Measurements from ENCODE around the gene LSS.
"Not testable (repeated sequence)": the region's sequence is repeated elsewhere in the genome, so short reads cannot be mapped to it uniquely, and the experiment has no call there.

Gene LSS

DNA sequence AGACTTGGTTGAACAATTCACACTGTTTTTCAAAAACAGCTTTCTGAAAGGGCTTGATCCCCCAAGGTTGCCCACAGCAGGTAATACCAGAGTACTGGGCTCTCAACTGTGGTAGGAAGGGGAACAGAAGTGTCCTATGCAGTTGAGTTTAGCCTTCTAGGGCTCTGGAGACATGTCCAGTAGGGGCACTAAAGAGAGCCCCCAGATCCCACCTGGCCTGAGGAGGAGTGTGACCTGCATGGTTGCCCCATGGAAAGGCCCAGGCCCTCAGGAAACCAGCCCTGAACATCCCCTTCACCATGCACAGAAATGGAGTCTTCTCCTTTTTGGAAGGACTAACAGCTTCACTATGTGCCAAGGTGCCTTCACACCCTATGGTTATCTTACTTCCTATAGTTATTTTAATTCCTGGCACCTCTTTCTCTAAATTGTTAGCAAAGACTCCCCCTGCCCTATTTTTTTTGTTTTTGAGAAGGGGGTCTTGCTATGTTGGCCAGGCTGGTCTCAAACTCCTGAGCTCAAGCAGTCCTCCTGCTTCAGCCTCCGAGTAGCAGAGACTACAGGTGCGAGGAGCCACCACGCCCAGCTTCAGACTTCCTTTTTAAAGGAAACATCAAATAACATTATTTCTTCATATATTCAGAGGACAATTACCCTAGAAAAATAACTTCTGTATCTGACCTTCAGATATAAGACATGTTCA lies 16.8 kb upstream of the LSS start:
- no peak for FAIRE-seq

DNA sequence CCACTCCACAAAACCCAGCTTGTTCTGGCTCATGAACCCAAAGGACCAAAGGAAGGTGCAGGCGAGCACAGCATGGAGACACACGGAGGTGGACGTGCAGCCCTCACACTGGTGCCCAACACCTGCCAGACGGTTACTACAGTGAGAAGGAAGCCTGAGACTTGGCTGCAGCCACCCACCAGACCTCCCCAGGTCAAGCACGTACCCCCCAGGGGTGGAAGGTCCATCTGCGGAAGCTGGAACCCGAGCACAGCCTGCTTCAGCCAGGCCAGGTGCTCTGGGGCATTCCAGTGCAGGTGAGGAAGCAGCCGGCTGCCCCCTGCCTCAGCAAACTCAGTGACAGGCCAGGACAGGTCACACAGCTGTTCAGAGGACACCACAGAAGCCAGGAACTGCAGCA lies 16.0 kb upstream of the LSS start:
- no peak for FAIRE-seq

DNA sequence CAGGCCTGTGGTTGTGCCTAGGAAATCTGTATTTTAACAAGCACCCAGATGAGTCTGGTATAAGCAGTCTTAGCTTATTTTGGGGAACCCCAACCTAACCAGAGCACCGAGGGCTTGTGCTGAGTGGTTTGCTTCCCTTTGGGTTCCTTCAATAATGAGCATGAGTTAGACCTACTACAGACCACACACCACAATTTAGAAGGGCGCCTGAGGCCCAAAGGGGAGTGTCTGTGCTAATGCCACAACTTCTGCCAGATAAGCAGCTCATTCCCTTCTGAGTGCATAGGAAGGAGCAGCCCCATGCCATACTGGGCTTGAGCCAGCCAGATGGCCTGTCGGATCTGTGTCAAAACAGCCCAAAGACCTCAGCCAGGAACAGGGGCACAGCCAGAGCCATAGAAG lies 15.4 kb upstream of the LSS start:
- no peak for FAIRE-seq

DNA sequence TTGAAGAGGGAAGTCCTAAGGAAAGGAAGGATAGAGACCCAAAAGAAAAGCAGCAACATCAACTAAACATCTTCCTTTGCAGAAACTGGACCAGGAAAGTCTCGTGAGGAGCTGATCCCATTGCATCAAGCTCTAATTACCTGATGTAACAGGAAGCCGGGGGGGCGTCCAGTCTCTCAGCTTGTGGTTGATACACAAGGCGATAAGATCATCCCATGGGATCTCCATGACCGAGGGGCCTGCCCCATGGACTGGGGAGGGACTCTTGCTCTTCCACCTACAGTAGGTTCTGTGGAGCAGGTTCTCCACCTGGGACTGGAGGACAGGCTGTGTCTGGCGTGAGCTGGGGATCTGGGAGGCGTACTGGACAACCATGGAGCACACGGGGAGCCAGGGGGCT lies 14.8 kb upstream of the LSS start:
- FAIRE-seq = no peak

DNA sequence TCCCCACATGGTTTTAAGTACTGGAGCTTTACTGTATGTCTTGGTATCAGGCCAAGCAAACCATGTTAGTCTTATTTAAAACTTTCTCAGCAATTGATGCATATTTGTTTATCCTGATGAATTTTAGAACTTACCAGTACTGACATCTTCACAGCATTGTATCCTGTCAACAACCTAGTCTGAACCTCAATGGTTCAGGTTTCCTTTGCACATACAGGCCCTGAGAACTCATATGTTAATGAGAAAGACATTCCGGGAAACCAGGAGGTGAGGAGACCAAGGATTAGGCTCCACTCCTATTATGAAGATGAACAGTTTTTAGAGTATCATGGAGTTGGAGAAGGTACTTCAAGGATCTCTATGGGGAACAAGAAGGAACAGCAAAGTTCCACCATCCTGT lies 13.0 kb upstream of the LSS start:
- not testable (repeated sequence) for FAIRE-seq

DNA sequence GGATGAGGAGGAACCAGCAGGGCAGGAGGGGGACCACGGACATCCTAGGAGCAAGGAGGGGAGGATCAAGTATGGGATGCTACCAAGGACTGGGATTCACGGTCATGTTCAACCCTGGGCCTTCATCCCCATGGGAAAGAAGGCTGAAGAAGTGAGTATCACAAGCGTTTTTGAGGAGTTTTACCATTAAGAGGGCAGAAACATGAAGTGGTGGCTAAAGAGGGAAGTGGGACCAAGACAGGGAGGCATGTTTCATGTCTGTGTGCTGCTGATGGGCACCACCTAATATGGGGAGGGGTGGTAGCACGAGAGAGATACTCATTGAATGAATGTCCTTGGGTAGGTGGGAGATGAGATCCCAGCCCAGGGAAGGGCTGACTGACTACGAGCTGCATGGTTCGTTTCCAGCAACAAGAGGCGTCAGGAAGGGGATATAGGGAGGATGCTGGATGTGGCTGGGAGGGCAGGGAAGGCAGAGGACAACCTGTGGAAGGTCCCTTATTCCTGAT lies 11.3 kb upstream of the LSS start:
- no peak for FAIRE-seq

DNA sequence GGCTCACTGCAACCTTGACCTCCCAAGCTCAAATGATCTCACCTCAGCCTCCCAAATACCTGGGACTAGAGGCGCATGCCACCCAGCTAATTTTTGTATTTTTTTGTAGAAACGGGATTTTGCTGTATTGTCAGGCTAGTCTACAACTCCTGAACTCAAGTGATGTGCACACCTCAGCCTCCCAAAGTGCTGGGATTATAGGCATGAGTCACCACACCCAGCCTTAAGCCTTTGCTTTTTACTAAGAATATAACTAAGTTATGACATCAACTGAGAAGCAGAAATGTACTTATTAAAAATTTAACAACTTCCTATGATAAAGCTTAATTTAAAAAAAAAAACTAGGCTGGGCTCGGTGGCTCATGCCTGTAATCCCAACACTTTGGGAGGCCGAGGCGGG lies 8.9 kb upstream of the LSS start:
- FAIRE-seq = no peak

DNA sequence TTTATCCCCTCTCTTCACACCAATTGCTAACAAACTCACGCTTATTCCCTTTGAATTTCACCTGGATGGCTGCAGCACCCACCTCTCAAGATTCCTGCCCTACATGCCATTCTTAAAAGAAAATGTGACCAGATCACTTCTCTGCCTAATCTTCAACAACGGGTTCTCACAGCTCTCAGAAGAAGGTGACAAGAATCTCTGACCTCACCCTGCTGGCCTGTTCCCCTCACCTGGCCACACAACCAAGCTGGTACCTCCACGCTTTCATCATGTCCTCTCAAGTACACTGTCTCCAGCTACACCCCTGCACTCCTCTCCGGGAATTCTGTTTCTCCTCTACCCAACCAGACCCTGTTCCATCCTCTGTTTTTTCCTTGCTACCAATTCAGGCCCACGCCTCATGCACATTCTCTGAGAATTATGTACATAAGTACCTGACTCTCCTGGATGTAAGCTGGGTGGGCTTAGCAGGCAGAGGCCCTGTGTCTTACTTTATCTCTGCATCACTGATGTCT lies 5.9 kb upstream of the LSS start:
- FAIRE-seq = no peak

DNA sequence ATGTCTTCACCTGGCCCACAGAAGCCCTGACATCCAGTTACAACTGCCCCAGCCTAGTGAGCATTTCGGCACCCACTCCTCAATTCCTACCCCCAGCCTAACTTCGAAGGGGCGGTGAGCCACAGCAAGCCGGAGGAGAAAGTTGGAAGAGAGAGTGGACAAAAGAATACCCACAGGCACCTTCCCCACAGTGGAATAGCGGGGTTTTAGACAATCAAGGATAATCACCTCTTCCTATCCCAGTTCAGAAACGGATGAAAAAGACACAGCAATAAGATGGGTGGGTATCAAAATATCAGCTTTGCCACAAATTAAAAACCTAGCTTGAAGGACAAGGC lies 1.3 kb upstream of the LSS start:
- FAIRE-seq = no peak

DNA sequence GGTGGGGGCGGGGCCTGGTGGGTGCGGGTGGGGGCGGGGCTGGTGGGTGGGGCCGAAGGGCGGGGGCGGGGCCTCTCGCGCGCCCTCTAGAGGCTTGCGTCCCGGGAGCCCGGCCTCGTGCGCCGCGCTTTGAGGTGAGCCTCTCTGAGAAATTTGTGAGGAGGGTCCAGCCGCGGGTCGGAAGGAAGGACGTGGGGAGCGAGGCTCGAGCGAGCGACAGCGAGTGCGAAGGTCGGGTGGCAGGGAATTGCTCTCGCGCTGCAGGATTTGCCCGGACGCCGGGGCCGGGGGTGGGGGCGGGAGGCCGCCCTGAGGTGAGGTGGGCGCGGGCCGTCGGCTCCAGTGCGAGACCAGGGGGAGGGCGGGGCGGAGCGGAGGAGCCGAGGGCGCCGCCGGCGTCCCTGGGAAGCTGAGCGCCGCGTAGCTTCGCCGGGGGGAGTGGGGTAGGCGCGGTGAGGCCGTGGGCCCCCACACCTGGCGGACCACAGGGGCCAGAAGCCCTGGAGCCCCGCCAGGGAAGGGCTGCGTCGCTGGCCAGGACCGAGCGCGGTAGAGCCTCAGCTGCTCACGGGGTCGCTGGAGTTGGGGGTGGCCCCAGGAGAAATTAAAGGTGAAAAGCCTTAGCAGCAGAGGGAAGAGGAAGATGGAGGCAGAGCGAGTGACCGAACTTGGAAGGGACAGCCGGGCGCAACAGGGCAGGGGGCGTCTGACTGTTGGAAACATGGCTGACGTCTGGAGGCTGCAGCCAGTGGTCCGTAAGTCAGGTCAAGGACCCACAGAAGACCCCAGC lies 754 bp upstream of the LSS start:
- FAIRE-seq = no peak

DNA sequence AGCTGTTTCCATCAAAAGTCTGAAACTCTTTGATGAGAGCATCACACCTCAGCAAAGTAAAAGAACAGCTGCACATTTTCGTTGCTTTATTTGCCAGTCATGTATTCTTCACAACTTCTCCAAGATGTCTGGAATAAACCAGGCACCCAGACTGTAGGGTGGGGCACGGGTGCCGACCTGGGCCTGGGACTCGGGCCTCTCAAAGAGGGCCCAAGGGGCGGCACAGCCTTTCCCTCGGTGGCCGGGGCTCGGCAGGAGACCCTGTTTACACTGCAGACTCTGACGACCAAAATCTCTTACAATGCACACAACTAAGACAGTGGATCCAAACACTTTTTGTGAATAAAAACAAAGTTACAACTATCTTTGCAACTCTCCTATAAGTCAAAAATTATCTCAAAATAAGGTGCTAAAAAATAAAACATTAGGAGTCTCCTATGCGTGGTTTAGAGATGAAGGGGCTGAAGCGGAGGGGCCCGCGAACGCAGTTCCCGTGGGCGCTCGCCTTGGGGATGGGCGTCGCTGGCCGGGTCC lies 696 bp downstream of the LSS start:
- FAIRE-seq = no peak

DNA sequence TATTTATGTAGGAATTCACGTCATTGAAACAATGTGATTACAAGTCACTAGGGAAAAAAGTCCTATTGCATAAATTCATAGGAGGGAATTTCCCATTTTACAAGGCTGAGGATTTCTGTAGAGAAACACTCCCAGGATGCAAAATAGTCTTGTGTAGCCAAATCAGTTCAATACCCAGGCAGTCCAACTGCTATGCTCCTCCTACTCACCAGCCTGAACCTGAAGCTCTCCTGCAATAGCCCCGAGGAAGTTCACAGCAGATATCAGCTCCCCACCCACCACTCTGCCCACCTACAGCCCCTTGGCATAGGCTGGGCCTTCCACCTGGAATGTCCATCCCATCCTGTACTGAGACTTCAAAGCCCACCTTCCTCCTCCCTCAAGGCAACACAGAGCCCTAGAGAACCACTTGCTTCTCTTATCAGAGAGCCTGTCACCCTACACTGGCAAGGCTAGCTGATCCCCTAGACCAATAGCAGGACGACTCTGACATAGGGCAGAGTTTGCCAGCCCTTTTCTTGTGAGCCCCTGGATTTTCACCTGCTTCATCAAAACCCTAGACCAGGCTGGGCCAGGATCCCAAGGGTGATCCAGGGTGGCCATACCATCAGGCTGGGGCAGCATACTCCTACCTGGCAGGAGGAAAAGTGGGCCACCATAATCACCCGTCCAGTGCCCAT lies 1.5 kb downstream of the LSS start:
- no peak for FAIRE-seq

DNA sequence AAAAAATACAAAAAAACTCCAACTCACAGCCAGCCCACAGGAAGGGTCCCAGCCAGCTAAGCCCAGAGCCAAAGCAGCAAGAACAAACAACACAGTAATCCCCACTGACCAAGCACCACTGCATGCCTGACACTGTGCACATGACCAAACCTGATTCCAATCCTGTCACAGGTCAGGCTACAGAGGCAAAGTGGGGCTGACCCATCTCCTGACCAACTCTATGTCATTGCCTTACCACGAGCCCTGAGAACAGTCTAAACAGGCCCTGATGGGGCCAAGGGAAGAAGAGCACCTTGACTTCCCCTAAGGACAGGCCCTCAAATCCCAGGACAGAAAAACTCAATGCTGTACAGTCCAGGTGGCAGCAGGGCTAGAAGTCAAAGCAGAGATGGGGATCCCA lies 2.4 kb downstream of the LSS start:
- no peak for FAIRE-seq

DNA sequence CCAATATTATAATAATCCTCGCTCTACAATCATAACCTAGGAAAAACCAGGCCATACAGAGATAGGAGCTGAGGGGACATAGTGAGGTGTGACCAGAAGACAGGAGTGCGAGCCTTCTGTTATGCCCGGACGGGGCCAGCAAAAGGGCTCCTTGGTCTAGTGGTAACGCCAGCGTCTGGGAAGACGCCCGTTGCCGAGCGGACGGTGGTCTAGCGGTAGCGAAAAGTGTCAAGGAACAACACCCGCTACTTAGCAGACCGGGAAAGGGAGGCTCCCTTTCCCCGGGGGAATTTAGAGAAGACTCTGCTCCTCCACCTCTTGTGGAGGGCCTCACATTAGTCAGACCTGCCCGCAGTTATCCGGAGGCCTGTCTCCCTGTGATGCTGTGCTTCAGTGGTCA lies 4.9 kb downstream of the LSS start:
- not testable (repeated sequence) for FAIRE-seq

DNA sequence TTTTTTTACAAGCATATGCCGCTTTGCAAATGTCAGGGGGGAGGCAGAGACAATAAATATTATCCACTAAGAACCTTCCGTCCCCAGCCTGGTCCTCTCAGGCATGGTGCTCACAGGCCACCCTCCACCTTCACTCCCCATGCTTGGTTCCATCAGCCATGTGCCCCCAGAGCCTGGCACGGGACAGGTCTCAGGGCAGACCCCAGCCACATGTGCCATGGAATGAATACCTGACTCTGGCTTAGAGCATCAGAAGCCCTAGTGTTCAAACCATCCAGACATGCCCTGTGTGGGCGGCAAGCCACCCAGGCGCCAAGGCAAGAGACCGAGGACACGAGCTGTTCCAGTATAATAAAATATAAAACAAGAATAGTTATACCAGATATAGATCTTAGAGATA lies 5.4 kb downstream of the LSS start:
- FAIRE-seq = no peak

DNA sequence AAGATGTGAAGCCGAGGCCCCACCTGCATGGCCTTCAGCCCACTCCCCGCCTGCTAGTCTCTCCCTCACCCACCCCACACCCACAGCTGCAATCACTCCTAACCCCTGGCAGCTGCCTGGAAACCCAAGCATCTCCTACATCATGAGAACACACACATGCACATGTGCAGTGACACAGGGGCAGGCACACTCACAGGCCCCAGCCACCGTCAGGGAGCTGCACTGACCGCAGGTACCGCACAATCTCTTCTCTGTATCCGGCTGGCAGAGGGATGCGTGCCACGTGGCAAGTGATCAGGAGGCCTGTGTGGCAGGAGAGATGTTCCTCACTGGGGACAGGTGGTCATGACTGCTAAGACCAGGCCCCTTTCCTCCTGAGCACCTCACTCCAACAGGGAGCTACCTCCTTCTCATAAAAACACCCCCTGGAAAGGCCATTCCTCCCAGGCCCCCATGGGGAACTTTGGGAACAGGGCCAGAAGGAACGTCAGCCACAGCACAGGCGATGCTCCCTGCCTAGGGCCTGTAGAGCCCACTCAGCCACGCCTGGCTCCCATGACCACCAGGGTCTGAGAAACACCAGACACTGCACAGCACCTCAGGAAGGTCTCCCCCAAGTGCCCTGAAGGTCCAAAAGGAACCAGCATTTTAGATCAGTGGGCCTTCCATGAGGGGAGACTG lies 6.0 kb downstream of the LSS start:
- FAIRE-seq = no peak

DNA sequence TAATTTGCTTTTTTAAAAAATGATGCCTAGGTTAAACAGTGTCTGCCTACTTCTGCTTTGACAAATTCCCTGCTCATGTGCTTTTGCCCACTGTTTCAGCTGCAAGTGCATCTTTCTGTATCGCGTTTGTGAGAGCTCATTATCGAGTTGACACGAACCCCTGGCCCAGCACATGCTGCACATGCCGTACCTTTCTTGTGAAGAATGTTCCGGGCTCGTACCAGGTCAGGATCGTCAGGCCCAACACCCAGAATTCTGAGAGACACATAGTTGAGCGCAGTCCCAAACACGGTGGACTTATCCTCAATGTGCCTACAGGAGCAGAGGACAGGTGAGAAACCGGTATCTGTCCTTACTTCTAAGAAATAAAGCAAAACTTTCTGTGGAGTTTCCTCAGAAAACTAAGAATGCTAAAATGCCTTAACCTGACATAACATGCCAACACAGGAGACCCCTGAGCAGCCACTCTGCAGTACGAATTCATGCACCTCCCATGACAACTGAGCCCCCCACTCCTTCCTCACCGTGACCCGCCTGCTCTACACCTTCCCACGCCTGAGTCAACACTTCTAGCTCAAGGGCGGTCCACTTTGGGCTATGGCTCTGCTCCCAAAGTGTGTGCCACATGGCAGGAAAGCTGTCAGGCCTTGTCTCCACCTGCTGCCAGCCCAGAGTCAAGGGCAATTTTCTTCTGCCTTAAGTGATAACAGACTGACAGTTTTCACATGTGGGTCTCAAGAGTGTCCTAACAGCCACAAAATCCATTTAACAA lies 6.7 kb downstream of the LSS start:
- no peak for FAIRE-seq

DNA sequence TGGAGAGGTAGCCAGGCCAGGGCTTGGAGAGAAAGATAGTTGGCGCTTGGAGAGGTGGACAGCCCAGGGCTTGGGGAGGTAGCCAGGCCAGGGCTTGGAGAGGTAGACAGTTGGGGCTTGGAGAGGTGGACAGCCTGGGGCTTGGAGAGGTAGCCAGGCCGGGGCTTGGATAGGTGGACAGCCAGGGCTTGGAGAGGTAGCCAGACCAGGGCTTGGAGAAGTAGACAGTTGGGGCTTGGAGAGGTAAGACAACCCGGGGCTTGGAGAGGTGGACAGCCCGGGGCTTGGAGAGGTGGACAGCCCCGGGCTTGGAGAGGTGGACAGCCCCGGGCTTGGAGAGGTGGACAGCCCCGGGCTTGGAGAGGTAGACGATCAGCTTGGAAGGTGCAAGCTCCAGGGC lies 7.7 kb downstream of the LSS start:
- no peak for FAIRE-seq

DNA sequence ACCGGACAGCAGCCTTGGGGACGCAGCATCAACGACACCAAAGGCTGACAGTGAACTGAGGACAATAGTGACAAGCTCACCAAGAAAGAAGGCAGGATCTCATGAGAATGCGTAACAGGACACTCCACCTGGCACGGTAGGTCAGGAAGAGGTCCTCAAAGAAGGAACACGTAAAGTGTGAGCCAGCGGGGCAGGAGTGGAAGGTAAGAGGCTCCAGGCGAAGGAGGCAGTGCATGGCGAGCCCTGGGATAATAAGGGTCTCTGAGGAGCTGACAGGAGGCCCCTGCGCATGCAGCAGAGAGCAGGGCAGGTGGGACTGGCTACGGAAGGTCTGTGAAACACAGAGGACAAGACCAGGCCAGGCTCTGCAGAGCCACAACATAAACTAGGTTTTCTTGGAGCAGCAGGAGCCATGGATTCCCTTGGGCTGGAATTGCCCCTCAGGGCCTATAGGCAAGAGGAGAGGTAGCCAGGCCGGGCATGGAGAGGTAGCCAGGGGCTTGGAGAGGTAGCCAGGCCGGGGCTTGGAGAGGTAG lies 8.2 kb downstream of the LSS start:
- no peak for FAIRE-seq

DNA sequence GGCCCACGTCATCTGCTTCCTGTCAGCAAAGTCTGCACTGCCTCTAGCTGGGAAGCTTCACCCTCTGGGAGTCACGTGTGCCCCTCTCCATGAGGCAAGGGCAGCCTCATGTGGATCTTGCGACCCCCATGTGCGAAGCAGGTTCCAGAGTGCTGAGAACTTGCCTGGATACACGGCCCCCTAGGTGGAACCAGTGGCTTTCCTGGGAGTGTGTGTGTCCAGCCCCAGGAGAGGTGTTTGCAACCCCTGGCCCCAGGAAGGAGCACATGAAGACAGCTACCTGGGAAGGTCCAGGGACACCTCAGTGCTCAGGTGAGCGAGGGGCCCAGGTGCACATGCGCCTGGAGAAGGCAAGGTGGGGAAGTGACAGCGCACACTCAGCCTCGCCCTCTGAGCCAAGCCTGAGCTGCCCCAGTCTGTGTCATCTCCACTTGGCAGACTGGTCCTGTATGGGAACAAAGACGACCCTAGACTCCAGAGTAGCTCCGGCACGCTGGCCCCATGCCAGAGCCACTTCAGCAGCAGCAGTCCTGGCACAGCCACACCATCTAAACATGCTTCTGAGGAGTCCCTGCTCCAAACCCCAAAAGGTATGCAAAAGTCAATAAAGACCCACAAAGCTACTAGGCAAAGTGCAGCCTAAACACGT lies 8.9 kb downstream of the LSS start:
- no peak for FAIRE-seq

DNA sequence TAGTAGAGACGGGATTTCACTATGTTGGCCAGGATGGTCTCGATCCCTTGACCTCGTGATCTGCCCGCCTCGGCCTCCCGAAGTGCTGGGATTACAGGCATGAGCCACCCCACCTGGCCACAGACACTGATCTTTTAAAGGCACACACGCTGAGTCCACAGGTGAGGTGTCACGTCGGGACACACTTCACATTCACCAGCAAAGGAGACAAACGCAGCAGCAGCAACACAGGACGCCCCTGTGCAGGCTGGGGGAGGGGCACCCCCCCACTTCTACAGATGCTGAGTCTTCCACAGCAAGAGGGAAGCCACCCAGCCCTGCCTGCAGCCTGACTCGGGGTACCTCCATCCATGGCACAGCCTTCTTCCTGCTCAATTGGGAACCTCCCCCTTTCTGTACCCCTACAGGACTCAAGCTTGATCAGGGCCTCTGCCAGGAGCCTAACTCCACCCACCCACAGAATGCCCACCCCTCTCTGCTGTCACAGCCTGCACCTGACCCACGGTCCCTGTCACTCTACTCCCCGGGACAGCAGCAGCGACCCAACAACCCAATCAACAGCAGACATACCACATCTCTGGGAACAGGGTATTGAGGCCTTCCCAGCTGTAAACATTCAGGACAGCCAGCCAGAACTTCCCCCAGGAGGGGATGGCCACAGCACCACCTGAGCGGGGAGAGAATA lies 9.5 kb downstream of the LSS start:
- FAIRE-seq = no peak

Data from G401.6 (cell line).